H1 (cell line): ENCODE data around the gene MEGF9. TPM values are rescaled to one million over a fixed set of nuclear protein-coding genes. Genes with fewer than 3 reads are reported as not detected.

ENCODE experiments used
- FOSL1 ChIP-seq: IDR thresholded peaks from 2 replicates; pipeline ENCODE4 v1.6.1; 2011; ENCODE audit warnings: mild to moderate bottlenecking, low read depth, low read length, moderate library complexity; ENCODE audit not compliant: insufficient read depth
- SP1 ChIP-seq: IDR thresholded peaks from 2 replicates; pipeline ENCODE4 v1.6.1; 2011; ENCODE audit warnings: low read depth, low read length
- SUZ12 ChIP-seq: fragments of 200-600 bp; sonication (generic); IDR thresholded peaks from 2 replicates; pipeline ENCODE4 v1.6.1; 2012; ENCODE audit warnings: mild to moderate bottlenecking, inconsistent platforms, low read length, moderate library complexity, mixed read lengths
- polyA plus RNA-seq, 7 experiments: library from polyadenylated mRNA; depleted of rRNA in 3 of 7; stranded (reverse) in 5 of 7; unstranded in 2 of 7; fragments of >200 nt in 5 of 7; fragments of 200-250 nt in 2 of 7; gene quantifications; 1 replicate in 5 of 7; 2 replicates in 1 of 7; 4 replicates in 1 of 7; pipeline versions ENCODE4 v1.2.1 to v1.2.3, GENCODE V29; 2011 to 2013; ENCODE audit warnings: missing spikeins in 2 of 7, mixed read lengths in 2 of 7
- total RNA-seq: library from RNA; stranded (reverse); fragmentation: NEBNext Ultra II Directional; extraction: Animal tissue kit (Norgen Biotek cat#: 25700); gene quantifications from 2 replicates; pipeline ENCODE4 v1.2.1, GENCODE V29; 2021
- TF ChIP-seq, protein P1 (sequence below): fragments of 300-600 bp; sonication (generic); IDR thresholded peaks from 2 replicates; pipeline ENCODE4 v1.7.1; 2012; ENCODE audit warnings: low read length, moderate library complexity, mild to moderate bottlenecking, inconsistent platforms; ENCODE audit not compliant: insufficient replicate concordance

The MEGF9 gene
- total and polyA plus RNA-seq, 2 of the 8 experiments (the other 6 are each of a cell fraction or from before 2014, with no cell fraction given), result 0.45 to 1.8 TPM

GRCh38 chr9:120701248-120701647 lies 13.0 kb downstream of the MEGF9 start (continued):
- no peak for TF ChIP-seq SUZ12
- TF ChIP-seq FOSL1, result no peak
- TF ChIP-seq SP1, result no peak
- TF ChIP-seq, protein P1, sequence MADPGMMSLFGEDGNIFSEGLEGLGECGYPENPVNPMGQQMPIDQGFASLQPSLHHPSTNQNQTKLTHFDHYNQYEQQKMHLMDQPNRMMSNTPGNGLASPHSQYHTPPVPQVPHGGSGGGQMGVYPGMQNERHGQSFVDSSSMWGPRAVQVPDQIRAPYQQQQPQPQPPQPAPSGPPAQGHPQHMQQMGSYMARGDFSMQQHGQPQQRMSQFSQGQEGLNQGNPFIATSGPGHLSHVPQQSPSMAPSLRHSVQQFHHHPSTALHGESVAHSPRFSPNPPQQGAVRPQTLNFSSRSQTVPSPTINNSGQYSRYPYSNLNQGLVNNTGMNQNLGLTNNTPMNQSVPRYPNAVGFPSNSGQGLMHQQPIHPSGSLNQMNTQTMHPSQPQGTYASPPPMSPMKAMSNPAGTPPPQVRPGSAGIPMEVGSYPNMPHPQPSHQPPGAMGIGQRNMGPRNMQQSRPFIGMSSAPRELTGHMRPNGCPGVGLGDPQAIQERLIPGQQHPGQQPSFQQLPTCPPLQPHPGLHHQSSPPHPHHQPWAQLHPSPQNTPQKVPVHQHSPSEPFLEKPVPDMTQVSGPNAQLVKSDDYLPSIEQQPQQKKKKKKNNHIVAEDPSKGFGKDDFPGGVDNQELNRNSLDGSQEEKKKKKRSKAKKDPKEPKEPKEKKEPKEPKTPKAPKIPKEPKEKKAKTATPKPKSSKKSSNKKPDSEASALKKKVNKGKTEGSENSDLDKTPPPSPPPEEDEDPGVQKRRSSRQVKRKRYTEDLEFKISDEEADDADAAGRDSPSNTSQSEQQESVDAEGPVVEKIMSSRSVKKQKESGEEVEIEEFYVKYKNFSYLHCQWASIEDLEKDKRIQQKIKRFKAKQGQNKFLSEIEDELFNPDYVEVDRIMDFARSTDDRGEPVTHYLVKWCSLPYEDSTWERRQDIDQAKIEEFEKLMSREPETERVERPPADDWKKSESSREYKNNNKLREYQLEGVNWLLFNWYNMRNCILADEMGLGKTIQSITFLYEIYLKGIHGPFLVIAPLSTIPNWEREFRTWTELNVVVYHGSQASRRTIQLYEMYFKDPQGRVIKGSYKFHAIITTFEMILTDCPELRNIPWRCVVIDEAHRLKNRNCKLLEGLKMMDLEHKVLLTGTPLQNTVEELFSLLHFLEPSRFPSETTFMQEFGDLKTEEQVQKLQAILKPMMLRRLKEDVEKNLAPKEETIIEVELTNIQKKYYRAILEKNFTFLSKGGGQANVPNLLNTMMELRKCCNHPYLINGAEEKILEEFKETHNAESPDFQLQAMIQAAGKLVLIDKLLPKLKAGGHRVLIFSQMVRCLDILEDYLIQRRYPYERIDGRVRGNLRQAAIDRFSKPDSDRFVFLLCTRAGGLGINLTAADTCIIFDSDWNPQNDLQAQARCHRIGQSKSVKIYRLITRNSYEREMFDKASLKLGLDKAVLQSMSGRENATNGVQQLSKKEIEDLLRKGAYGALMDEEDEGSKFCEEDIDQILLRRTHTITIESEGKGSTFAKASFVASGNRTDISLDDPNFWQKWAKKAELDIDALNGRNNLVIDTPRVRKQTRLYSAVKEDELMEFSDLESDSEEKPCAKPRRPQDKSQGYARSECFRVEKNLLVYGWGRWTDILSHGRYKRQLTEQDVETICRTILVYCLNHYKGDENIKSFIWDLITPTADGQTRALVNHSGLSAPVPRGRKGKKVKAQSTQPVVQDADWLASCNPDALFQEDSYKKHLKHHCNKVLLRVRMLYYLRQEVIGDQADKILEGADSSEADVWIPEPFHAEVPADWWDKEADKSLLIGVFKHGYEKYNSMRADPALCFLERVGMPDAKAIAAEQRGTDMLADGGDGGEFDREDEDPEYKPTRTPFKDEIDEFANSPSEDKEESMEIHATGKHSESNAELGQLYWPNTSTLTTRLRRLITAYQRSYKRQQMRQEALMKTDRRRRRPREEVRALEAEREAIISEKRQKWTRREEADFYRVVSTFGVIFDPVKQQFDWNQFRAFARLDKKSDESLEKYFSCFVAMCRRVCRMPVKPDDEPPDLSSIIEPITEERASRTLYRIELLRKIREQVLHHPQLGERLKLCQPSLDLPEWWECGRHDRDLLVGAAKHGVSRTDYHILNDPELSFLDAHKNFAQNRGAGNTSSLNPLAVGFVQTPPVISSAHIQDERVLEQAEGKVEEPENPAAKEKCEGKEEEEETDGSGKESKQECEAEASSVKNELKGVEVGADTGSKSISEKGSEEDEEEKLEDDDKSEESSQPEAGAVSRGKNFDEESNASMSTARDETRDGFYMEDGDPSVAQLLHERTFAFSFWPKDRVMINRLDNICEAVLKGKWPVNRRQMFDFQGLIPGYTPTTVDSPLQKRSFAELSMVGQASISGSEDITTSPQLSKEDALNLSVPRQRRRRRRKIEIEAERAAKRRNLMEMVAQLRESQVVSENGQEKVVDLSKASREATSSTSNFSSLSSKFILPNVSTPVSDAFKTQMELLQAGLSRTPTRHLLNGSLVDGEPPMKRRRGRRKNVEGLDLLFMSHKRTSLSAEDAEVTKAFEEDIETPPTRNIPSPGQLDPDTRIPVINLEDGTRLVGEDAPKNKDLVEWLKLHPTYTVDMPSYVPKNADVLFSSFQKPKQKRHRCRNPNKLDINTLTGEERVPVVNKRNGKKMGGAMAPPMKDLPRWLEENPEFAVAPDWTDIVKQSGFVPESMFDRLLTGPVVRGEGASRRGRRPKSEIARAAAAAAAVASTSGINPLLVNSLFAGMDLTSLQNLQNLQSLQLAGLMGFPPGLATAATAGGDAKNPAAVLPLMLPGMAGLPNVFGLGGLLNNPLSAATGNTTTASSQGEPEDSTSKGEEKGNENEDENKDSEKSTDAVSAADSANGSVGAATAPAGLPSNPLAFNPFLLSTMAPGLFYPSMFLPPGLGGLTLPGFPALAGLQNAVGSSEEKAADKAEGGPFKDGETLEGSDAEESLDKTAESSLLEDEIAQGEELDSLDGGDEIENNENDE, result no peak
- TF ChIP-seq, all 59 proteins: peak for 0
